ENCODE results near the gene BAIAP2L1. TPM values are rescaled to one million over a fixed set of nuclear protein-coding genes. Genes with fewer than 3 reads are reported as not detected.

The BAIAP2L1 gene
- total RNA-seq, 1 donor from 2014 or later, result 2.1 TPM

GRCh38 chr7:98324782-98325181 is 76.1 kb downstream of the BAIAP2L1 start:
- DNase-seq, result no peak
- H3K4me1 ChIP-seq, result peaks cover 16% of the 10 kb centered on the region
- H3K9me3 ChIP-seq (replicated peaks), result no peaks in the 10 kb centered on the region
- TF ChIP-seq CTCF (IDR thresholded peaks at IDR 0.05; ENCODE audit: borderline replicate concordance), result no peak
- intact Hi-C loops (cut with micrococcal nuclease), result no loop called here
- no peaks in the 10 kb centered on the region for H3K36me3 ChIP-seq
- H3K4me3 ChIP-seq, result no peak overlapping the region
- no peak overlapping the region for H3K27ac ChIP-seq (replicated peaks)
- peaks cover 17% of the 10 kb centered on the region for H3K27me3 ChIP-seq (ENCODE audit: low read depth)

- DNase-seq, result no peak
- Histone ChIP-seq H3K4me3 (no peak overlapping the region), H3K27ac (replicated peaks) (no peak overlapping the region), H3K9me3 (replicated peaks) (no peaks in the 10 kb centered on the region), H3K36me3 (no peaks in the 10 kb centered on the region), H3K27me3 (ENCODE audit: low read depth) (peaks cover 17% of the 10 kb centered on the region), H3K4me1 (peaks cover 10% of the 10 kb centered on the region)
- intact Hi-C loops (cut with micrococcal nuclease), result no loop called here
- TF ChIP-seq CTCF (IDR thresholded peaks at IDR 0.05; ENCODE audit: borderline replicate concordance), result no peak
These were observed 77.1 kb downstream of the BAIAP2L1 start for GRCh38 chr7:98323597-98324322.

- Histone ChIP-seq H3K4me1 (peaks cover 5% of the 10 kb centered on the region), H3K27me3 (ENCODE audit: low read depth) (peaks cover 17% of the 10 kb centered on the region), H3K9me3 (replicated peaks) (no peaks in the 10 kb centered on the region), H3K27ac (replicated peaks) (peak overlapping the region; percentile 9), H3K4me3 (no peak overlapping the region), H3K36me3 (no peaks in the 10 kb centered on the region)
- no peak for TF ChIP-seq CTCF (IDR thresholded peaks at IDR 0.05; ENCODE audit: borderline replicate concordance)
- intact Hi-C loops (cut with micrococcal nuclease), result no loop called here
- no peak for DNase-seq
These were observed 78.3 kb downstream of the BAIAP2L1 start for GRCh38 chr7:98322331-98323270.

GRCh38 chr7:98321301-98321700 is 79.6 kb downstream of the BAIAP2L1 start:
- Histone ChIP-seq H3K4me1 (peaks cover 5% of the 10 kb centered on the region), H3K27ac (replicated peaks) (no peak overlapping the region), H3K36me3 (no peaks in the 10 kb centered on the region), H3K27me3 (ENCODE audit: low read depth) (peaks cover 17% of the 10 kb centered on the region), H3K9me3 (replicated peaks) (no peaks in the 10 kb centered on the region), H3K4me3 (no peak overlapping the region)
- intact Hi-C loops (cut with micrococcal nuclease), result no loop called here
- no peak for DNase-seq
- no peak for TF ChIP-seq CTCF (IDR thresholded peaks at IDR 0.05; ENCODE audit: borderline replicate concordance)

- H3K27me3 ChIP-seq (ENCODE audit: low read depth), result peaks cover 17% of the 10 kb centered on the region
- DNase-seq, result no peak
- TF ChIP-seq CTCF (IDR thresholded peaks at IDR 0.05; ENCODE audit: borderline replicate concordance), result no peak
- no peaks in the 10 kb centered on the region for H3K9me3 ChIP-seq (replicated peaks)
- H3K4me1 ChIP-seq, result peaks cover 5% of the 10 kb centered on the region
- H3K4me3 ChIP-seq, result no peak overlapping the region
- intact Hi-C loops (cut with micrococcal nuclease), result no loop called here
- H3K27ac ChIP-seq (replicated peaks), result no peak overlapping the region
- H3K36me3 ChIP-seq, result peaks cover 3% of the 10 kb centered on the region
These were observed 81.7 kb downstream of the BAIAP2L1 start for GRCh38 chr7:98319176-98319575.

Measured in left ventricle myocardium inferior (tissue), 1 donor.